Fibroblast of skin of right quadriceps (primary cell): ENCODE measurements around the gene DENND10.
"Not testable (repeated sequence)": the region's sequence is repeated elsewhere in the genome, so short reads cannot be mapped to it uniquely, and the experiment has no call there.

Experiments used
- DNase-seq: peaks from one replicate; pipeline ENCODE4 v3.0.0-alpha.2; 2013

Gene DENND10

DNA sequence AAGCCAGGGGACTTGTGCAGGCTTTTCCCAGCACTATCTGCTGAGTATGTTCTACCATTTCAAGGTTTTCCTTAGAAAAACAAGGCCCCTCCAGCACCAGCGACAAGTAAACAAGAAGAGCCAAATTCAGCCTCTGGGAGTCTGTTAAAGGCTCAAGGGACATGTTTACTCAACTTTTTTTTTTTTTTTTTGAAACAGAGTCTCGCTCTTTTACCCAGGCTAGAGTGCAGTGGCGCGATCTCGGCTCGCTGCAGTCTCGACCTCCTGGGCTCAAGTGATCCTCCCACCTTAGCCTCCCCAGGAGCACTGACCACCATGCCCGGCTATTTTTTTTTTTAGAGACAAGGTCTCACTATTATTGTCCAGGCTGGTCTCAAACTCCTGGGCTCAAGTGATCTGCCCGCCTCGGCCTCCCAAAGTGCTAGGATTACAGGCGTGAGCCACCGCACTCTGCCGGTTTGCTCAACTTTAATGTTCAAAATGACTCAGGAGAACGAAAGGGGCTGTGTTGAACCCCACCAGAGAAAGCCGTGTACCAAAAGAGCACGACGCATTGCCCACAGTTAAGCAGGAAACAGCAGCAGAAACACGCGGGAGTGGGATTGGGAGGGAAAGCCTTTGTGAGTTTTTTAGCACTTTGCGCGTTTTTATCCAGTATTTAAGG lies 73.9 kb downstream of the DENND10 start:
- DNase-seq, result no peak

DNA sequence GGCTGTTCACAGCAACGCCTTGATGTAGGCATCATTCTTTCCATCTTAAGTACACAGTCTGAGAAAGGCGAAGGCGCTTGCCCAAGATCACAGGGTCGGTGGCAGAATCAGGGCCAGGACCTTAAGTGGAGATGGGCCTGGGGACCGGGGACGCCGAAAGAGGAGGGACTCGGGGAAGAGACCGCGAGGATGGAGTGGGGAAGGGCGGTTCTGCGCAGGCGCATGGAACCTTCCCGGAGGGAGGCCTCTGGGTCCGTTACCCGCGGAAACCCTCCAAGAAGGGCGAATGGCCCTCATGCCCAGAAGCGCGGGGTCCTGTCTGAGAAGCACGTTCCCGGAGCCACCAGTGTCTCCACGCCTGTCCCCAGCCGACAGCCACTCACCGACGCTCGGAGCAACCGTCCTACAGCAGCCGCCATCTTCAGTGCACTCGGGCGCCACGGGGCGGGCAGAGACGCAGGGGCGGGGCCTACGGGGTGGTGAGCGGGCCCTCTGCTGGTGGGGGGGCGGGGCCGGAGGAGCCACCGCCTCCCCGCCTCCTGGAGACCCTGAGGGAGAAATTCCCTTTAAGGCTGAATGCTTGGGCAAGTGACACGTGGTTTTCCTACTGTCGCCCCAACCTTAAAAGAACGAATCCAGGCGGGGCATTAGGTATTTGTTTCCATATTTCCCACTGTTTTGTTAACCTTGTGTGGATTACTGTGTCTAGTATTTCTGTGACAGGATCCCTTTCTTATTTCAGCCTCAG lies 74.6 kb downstream of the DENND10 start, which contains the start of gene PRDX3:
Gene PRDX3, minus strand, starts transcription at position 441 of the 748 bp plus-strand sequence. Its CDS starts 22 bp downstream, at position 419.
- DNase-seq, result peak; percentile 91

DNA sequence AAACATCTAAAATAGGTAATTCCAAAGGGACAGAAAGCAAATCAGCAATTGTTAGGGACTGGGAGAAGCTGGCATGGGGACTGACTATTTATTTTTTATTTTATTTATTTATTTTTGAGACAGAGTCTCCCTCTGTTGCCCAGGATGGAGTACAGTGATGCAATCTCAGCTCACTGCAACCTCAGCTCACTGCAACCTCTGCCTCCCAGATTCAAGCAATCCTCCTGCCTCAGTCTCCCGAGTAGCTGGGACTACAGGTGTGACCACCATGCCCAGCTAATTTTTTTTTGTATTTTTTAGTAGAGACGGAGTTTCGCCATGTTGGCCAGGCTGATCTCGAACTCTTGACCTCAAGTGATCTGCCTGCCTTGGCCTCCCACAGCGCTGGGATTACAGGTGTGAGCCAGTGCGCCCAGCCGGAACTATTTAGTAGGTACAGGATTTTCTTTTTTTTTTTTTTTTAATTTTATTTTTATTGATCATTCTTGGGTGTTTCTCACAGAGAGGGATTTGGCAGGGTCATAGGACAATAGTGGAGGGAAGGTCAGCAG lies 77.0 kb downstream of the DENND10 start:
- not testable (repeated sequence) for DNase-seq

DNA sequence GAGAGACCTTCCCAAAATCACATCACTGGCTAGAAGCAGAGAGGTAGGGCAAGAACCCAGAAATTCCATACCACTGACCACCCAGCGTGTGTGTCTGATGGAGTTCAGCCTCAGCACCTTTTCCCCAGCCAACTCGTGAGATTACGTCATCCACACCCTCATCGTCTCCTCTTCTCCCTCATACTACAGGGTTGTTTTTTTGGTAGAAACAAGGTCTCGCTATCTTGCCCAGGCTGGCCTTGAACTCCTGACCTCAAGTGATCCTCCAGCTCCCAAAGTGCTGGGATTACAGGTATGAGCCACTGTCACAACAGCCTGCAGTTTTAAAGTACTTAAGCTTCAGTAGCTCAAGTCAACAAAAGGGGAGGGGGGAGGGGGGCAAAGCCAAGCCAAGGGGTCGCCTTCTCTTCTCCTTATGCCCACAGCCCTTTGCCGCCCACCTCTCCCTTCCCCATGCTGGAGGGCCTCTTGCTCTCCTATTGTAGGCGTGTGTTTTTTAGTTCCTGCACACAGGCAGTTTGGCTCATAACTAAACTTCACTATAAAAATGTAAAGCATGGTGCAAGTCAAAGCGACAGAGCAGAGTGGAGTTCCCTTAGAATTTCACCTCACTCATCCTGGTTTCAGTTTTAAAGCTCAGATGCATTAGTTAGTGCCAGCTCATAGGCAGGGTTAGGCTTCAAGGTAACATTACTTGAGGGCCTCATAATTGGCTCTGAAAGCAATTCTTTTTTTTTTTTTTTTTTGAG lies 79.9 kb downstream of the DENND10 start:
- no peak for DNase-seq
